Left lung (tissue), 10 donors: Measurements from ENCODE around the gene TTC8. TPM values are rescaled to one million over a fixed set of nuclear protein-coding genes. Genes with fewer than 3 reads are reported as not detected.

ENCODE experiments used
- ATAC-seq: fragments of 200-7000 bp; cut with Tn5 transposase; one replicate; pipeline ENCODE4 v1.9.1; 2020; ENCODE audit warnings: moderate library complexity
- DNase-seq, 4 donors: peaks; one replicate each; pipeline ENCODE4 v3.0.0-alpha.2; 2013 to 2020
- H3K27ac ChIP-seq, 2 donors: fragments of 200-600 bp; sonication (generic) in 1 of 2; one replicate each; pipeline versions ENCODE4 v1.5.0 to v1.8.0; 2020 to 2021
- H3K27me3 ChIP-seq, 2 donors: fragments of 200-600 bp; sonication (generic) in 1 of 2; one replicate each; pipeline versions ENCODE4 v1.5.0 to v1.8.0; 2020 to 2021
- H3K36me3 ChIP-seq, 2 donors: fragments of 200-600 bp; sonication (generic) in 1 of 2; one replicate each; pipeline versions ENCODE4 v1.5.0 to v1.8.0; 2020 to 2021
- H3K4me1 ChIP-seq, 2 donors: fragments of 200-600 bp; one replicate each; pipeline ENCODE4 v1.8.0; 2021
- H3K4me3 ChIP-seq, 2 donors: fragments of 200-600 bp; sonication (generic) in 1 of 2; one replicate each; pipeline versions ENCODE4 v1.5.0 to v1.8.0; 2020 to 2021; ENCODE audit warnings: mild to moderate bottlenecking in 1 of 2
- H3K9me3 ChIP-seq, 2 donors: fragments of 200-600 bp; sonication (generic) in 1 of 2; one replicate each; pipeline versions ENCODE4 v1.5.0 to v1.8.0; 2020 to 2021
- intact Hi-C, 2 donors: fragments of 100-400 bp; cut with DNase I; formaldehyde crosslinking; loops; one replicate each; pipeline versions ENCODE4 v1.11.2 to v1.14.2; 2022
- polyA plus RNA-seq, 6 donors: library from polyadenylated mRNA; unstranded; fragments of 120-200 nt; gene quantifications; one replicate each; pipeline ENCODE4 v1.2.1, GENCODE V29; 2013; ENCODE audit not compliant: insufficient read length in 6 of 6
- total RNA-seq, 2 donors: library from RNA; stranded (reverse); fragmentation: NEBNext Ultra II Directional; extraction: Animal tissue kit (Norgen Biotek cat#: 25700); gene quantifications; one replicate each; pipeline ENCODE4 v1.2.1, GENCODE V29; 2021
- TF ChIP-seq, protein P1 (sequence below), 2 donors: fragments of 200-600 bp; sonication (generic) in 1 of 2; IDR thresholded peaks; one replicate each; pipeline versions ENCODE4 v1.5.0 to v1.8.0; 2021; ENCODE audit warnings: antibody characterized with exemption in 2 of 2
- donor health status: DM: no; HTN: yes; CAD: no.
- donor health status: DM: no; HTN: no; CAD: no.

TTC8 gene
- total and polyA plus RNA-seq, 8 donors = 17.3 to 45.9 (median 38.8) TPM

GRCh38 chr14:88879022-88879421 is 54.6 kb downstream of the TTC8 start:
- no peak for ATAC-seq
- H3K9me3 ChIP-seq = peaks cover 0 to 26% of the 10 kb centered on the region in 2 donors
- no peaks in the 10 kb centered on the region for H3K4me1 ChIP-seq
- no peak overlapping the region for H3K4me3 ChIP-seq
- no peaks in the 10 kb centered on the region for H3K27me3 ChIP-seq
- H3K36me3 ChIP-seq = peaks cover 0 to 33% of the 10 kb centered on the region in 2 donors
- H3K27ac ChIP-seq = peak overlapping the region in 1 of 2 donors; percentile 65
- TF ChIP-seq, protein P1, sequence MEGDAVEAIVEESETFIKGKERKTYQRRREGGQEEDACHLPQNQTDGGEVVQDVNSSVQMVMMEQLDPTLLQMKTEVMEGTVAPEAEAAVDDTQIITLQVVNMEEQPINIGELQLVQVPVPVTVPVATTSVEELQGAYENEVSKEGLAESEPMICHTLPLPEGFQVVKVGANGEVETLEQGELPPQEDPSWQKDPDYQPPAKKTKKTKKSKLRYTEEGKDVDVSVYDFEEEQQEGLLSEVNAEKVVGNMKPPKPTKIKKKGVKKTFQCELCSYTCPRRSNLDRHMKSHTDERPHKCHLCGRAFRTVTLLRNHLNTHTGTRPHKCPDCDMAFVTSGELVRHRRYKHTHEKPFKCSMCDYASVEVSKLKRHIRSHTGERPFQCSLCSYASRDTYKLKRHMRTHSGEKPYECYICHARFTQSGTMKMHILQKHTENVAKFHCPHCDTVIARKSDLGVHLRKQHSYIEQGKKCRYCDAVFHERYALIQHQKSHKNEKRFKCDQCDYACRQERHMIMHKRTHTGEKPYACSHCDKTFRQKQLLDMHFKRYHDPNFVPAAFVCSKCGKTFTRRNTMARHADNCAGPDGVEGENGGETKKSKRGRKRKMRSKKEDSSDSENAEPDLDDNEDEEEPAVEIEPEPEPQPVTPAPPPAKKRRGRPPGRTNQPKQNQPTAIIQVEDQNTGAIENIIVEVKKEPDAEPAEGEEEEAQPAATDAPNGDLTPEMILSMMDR (IDR thresholded peaks at IDR 0.05) = no peak
- intact Hi-C loops = no loop called here
- no peak for DNase-seq

DNA sequence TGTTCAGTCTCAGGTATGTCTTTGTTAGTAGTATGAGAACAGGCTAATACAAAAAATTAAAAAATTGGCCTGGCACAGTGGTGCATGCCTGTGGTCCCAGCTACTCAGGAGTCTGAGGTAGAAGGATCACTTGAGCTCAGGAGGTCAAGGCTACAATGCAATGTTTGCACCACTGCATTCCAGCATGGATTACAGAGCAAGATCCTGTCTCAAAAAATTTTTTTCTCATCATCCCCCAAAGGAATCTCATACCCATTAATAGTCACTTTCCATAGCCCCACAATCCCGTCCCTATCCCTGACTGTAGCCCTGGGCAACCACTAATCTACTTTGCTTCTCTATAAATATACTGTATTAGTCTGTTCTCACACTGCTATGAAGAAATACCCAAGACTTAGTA is 57.8 kb downstream of the TTC8 start:
- intact Hi-C loops = no loop called here

DNA sequence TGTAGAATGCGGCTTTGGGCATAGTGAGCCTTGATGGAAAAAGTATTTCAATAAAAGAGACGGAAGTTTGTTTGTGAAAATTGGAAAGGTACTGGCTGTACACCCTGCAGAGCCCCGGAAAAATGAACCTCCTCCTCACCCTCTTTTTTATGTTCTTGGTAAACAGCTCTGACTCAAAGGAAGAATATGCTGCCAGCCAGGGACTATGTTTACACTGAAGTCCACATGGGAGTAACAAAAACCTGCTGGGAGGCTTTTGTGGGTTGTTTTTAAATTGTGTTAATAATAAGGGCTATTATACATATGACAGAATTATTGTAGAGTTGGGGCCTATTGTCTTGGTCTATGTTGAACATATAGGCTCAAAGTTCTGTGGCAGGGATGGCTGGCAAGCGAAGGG is 70.7 kb downstream of the TTC8 start:
- H3K4me3 ChIP-seq = no peak overlapping the region
- no peaks in the 10 kb centered on the region for H3K27me3 ChIP-seq
- no peak for ATAC-seq
- H3K27ac ChIP-seq = no peak overlapping the region
- no peaks in the 10 kb centered on the region for H3K9me3 ChIP-seq
- intact Hi-C loops = no loop called here
- H3K4me1 ChIP-seq = no peaks in the 10 kb centered on the region
- TF ChIP-seq, protein P1 (IDR thresholded peaks at IDR 0.05) = no peak
- no peaks in the 10 kb centered on the region for H3K36me3 ChIP-seq
- no peak for DNase-seq

More for the DNA sequence above, 57.8 kb downstream of the TTC8 start:
- Histone ChIP-seq H3K9me3 (peaks cover 0 to 26% of the 10 kb centered on the region in 2 donors), H3K4me1 (no peaks in the 10 kb centered on the region), H3K36me3 (peaks cover 0 to 31% of the 10 kb centered on the region in 2 donors), H3K4me3 (no peak overlapping the region), H3K27me3 (no peaks in the 10 kb centered on the region), H3K27ac (no peak overlapping the region)
- TF ChIP-seq, protein P1 (IDR thresholded peaks at IDR 0.05) = no peak
- ATAC-seq = no peak
- no peak for DNase-seq

DNA sequence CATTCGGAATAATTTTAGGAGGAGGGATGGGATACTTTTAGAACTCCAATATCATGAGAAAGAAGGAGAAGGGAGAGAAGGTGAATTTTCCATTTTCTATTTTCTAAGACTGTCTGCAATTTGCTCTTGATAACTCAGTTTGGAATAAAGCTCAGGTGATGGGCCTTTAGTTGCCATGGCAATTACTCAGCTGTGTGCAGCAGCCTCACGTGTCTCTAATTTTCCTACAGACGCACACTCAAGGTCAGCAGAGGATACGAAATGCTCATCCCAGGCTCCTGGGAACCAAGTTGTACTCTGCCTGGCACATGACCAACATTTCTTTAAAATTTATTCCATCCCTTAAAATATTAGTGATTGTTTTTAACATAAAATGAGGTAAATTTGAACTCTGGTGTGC is 76.7 kb downstream of the TTC8 start:
- DNase-seq (no peak), ATAC-seq (no peak)
- H3K4me3 ChIP-seq = no peak overlapping the region
- TF ChIP-seq, protein P1 (IDR thresholded peaks at IDR 0.05) = no peak
- intact Hi-C loops = no loop called here
- no peaks in the 10 kb centered on the region for H3K4me1 ChIP-seq
- H3K27me3 ChIP-seq = no peaks in the 10 kb centered on the region
- H3K9me3 ChIP-seq = no peaks in the 10 kb centered on the region
- no peak overlapping the region for H3K27ac ChIP-seq
- H3K36me3 ChIP-seq = no peaks in the 10 kb centered on the region

DNA sequence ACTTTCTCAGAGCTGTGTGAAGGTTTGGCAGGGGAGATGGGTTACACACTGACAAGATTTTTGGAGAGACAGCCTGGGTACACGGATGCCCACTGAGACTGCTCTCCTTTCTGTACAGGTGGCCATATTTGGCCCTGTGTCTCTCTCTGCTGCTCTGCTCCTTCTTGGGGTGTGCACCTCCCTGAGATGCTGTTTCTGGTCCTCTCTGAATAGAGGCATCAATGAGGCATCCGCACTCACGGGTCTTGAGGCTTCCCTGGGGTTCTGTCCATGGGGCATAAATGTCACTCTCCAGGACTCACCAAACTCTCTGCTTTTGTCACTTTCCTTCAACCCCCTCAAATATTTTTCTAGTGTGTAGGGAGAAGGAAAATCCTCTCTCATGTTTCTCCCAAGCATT is 77.5 kb downstream of the TTC8 start:
- no peaks in the 10 kb centered on the region for H3K36me3 ChIP-seq
- no peaks in the 10 kb centered on the region for H3K4me1 ChIP-seq
- no peak overlapping the region for H3K4me3 ChIP-seq
- H3K9me3 ChIP-seq = no peaks in the 10 kb centered on the region
- intact Hi-C loops = no loop called here
- ATAC-seq (no peak), DNase-seq (no peak)
- TF ChIP-seq, protein P1 (IDR thresholded peaks at IDR 0.05) = no peak
- H3K27me3 ChIP-seq = no peaks in the 10 kb centered on the region
- no peak overlapping the region for H3K27ac ChIP-seq
